ENCODE results near the gene LONRF2. TPM values are rescaled to one million over a fixed set of nuclear protein-coding genes. Genes with fewer than 3 reads are reported as not detected.

Gene LONRF2
- total RNA-seq, 1 donor = 0.54 TPM

DNA sequence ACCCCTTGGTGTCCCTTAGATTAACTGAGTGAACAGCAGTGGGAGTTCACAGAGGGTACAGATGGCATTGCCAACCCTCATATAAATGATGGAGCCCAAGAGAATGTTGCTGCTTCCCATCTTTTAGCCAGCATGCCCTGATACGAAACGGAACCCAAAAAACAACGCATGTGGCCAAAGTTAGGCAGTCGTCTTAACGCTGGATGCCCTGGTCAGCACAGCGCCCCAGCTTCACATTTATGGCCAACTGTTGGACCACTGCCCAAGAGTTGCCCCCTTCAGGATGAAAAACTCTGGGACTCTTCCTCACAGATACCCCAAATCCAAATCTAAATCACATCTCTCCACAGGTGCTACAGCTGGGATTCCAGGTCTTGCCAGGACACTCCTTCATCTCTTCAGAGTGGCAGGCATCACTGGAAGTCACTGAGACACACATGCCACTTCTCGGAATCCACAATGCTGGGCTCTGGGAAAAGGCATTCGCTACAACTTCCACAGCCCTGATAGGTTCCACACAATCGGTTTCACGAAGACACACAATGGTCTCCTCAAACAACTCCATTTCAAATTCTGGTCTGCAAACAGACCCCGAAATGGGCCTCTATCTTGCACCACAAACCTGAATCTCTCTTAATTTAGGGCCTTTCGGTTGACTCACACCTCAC is 44.6 kb downstream of the LONRF2 start:
- DNase-seq (ENCODE audit: low read depth in 2 of 3, low spot score in 2 of 3) = no peak

DNA sequence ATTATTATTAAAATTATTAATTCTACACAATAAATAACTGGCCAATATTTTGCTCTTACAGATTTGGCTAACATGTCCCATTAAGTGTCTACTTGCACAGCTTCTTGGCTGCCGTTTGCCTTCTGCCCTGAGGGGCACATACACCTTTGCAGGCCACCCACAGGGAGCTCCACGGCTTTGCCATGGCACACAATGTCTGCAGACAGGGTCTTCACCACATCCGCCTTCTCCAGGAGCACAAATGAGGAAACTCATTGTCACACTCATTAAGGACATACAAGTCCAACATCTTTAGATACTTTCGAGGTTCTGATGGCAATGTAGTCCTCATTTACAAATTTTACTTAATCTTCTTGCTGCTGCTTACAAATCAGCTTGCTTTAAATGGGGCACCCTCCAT is 45.6 kb downstream of the LONRF2 start:
- DNase-seq (ENCODE audit: low read depth in 2 of 3, low spot score in 2 of 3) = no peak

DNA sequence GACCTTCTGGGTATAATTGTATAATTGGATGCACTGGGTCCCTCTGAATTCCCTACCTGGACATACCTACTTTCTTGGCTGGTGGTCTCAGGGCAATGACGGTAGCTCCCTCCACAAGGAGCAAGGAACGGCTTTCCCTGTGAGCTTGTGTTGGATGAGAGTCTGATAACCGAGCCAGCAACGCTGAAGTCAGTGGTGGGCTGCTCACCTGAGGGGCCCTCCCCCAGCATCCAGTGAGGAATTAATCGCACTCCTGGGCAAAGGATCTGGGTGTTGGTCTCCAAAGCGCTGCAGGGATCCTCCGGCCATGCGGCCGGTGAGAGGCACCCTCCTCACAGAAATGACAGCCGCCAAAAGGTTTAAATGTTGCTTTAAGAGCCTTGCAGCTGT is 47.1 kb downstream of the LONRF2 start:
- DNase-seq (ENCODE audit: low read depth in 2 of 3, low spot score in 2 of 3) = no peak

DNA sequence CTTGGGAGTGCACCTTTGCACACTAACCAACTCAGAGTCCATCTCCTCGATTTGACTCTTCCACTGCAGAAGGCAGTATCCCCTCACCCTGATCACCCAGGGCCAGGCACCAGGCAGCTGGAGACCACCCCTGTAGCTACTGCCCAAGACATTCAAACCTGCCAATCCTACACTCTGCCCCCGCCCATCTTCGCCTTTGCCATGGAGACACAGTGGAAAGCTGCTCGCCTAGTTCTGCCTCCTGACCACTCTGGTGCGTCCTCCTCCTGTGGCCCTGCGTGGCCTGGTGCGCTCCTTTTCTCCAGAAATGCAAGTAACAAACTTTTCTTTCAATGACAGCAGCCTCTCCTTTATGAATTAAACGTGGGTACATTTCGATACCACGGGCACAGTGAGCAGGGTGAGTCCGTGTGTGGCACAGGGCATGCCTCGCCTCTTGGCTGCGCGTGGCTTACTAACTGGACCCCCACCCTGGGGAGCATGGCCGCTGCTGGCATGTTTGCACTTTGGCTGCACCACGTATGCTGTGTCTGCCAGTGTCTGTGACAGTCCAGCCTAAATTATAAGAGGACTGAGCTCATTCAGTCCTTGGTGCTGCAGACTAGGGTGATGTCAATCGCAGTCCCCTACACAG is 47.6 kb downstream of the LONRF2 start:
- DNase-seq (ENCODE audit: low read depth in 2 of 3, low spot score in 2 of 3) = no peak

DNA sequence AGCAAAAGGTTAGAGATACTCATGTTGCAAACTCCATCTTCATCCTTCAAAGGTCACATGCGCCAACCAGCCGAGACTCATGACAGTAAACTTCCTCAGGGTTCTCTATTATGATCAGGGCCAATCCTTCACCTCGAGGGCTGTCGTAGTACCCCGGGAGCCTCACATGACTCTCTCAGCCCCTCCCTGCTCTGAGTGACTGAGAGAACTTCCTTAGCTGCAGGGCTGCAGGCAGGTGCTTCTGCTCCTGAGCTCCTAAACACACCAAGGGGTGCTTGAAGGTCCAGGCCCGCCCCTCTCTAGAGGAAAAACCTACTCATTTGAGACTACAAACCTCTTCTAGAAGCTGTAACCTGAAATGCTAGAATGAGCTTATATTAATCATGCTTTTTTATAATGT is 48.2 kb downstream of the LONRF2 start:
- DNase-seq (ENCODE audit: low read depth in 2 of 3, low spot score in 2 of 3) = no peak

DNA sequence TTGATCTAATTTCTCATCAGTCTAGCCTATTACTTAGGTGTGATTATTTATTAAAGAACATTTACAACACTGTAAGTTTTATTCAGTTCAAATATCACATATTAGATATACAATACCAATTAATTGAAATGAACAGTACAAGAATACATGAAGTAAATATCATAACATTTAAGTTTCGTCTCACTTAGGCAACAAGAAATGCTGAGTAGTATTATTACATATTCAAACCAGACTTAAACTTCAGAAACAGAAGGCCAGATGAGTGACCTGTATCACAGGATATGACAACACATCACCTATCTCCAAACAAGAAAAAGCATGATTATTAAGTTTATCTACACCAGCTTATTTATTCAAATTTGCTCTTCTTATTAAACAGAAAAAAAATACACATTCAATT is 48.9 kb downstream of the LONRF2 start:
- DNase-seq (ENCODE audit: low read depth in 2 of 3, low spot score in 2 of 3) = no peak

DNA sequence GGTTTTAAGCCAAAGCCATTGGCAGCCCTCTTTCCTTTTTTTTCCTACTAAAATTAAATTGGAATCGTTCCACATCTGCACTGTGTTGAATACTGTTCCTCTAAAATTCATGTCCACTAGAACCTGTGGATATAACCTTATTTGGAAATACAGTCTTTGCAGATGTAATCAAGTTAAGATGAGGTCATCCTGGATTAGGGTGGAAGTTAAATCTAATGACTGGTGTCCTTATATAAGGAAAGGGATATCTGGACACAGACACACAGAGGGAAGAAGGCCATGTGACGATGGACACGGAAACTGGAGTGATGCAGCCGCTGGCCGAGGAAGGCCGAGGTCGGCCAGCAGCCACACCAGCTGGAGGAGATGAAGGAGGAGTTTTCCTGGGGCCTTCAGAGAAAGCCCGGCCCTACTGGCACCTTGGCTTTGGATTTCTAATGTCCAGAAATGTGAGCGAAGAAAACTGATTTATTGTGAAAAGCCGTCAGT is 49.4 kb downstream of the LONRF2 start:
- DNase-seq (ENCODE audit: low read depth in 2 of 3, low spot score in 2 of 3) = no peak

DNA sequence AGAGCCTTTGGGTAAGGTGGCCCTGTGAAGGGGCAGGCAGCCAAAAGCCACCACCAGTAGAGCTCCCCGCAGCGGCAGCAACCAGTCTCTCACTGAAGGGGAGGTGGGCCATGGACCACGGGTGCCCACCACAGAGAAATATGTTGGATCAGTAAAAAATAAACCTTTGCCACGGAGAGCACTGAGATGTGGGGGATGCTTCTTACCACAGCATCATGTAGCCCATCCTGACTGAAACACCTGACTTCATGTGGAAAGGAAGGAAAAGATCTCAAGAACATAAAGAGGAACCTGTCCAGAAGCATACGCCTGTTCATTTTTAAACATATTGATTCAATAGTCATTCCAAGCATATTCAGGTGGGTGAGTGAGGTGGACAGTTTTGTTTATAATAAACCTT is 51.1 kb downstream of the LONRF2 start:
- no peak for DNase-seq (ENCODE audit: low read depth in 2 of 3, low spot score in 2 of 3)

DNA sequence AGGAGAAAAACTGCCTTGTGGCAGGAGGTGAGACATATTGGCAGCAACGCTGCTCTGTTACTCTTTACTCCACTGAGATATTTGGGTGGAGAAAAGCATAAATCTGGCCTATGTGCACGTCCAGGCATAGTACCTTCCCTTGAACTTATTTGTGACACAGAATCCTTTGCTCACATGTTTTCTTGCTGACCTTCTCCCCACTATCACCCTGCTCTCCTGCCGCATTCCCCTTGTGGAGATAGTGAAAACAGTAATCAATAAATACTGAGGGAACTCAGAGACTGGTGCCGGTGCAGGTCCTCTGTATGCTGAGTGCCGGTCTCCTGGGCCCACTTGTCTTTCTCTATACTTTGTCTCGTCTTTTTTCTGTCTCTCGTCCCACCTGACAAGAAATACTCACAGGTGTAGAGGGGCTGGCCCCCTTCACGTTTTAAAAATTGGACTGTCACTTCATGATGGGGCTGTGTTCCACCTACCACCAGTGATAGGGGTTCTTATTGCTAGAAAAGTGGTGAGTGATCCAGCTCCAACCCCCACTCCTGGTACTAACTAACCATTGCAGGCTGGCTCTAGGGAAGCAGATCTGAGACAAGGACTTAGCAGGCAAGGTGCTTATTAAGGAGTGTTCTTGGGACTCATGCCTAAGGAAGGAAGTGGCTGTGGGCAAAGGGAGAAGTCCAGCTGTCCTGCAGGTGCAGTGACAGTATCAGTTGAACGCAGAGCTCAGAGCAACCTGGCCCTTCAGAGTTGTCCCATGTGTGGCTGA is 51.7 kb downstream of the LONRF2 start:
- DNase-seq (ENCODE audit: low read depth in 2 of 3, low spot score in 2 of 3) = no peak

DNA sequence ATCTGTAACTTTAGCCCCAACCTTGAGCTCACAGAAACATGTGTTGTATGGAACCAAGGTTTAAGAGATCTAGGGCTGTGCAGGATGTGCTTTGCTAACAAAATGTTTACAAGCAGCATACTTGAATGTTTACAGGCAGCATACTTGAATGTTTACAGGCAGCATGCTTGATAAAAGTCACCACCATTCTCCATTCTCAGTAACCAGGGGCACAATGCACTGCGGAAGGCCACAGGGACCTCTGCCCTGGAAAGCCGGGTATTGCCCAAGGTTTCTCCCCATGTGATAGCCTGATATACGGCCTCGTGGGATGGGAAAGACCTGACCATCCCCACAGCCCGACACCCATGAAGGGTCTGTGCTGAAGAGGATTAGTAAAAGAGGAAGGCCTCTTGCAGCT is 52.4 kb downstream of the LONRF2 start:
- no peak for DNase-seq (ENCODE audit: low read depth in 2 of 3, low spot score in 2 of 3)

DNA sequence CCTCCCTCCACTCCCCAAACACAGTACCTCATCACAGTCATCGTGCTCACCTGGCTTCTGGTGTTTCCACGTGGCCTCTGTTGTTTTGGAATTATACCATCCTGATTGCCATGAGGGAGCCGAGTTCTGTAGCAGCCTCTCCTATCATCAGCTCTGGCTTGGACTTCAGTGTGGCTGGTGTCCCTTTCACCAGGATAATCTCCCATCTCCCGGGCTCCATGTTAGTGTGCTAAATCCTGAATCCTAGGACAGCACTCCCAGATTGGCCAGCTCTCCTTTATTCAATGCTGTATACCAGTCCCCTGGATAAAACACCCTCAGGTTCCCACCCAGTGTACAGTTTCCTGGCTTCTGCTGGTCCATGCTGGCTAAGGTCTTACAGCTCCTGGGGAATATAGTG is 53.3 kb downstream of the LONRF2 start:
- no peak for DNase-seq (ENCODE audit: low read depth in 2 of 3, low spot score in 2 of 3)

DNA sequence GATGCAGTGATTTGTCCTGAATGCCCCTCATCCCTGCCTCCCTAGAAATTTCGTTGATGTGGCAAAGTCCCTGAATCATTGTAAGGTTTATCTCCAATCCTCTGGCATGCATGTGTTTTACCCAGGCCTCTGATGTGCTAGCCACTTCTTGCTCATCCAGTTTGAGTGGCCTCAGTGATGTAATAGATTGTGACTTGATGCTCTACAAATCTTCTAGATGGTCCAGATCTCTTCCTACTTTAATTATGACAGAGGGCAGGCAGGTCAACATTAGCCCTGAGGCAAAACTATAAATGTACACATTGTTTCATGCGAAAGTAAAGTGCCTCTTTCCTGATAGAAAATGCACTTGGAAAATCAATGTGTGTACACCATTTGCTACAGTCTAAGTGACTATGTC is 54.5 kb downstream of the LONRF2 start:
- no peak for DNase-seq (ENCODE audit: low read depth in 2 of 3, low spot score in 2 of 3)

DNA sequence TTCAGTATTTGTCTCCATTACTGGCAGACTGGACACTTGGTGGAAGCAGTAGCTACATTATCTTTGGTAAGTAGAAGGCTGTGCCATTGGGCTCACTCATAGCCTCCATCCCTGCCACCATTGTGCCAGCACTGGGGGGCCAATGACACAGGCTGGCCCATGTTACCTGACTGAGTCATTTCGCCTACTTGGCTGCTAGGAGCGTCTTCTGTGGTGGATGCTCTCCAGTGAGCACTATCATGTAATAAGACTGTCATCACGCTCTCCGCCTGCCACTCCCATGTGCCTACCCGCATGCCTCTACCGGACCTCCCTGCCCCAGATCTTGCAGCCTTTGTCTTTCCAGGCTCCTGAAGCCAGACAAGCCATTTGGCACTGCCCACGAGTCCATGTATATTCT is 56.2 kb downstream of the LONRF2 start:
- no peak for DNase-seq (ENCODE audit: low read depth in 2 of 3, low spot score in 2 of 3)

DNA sequence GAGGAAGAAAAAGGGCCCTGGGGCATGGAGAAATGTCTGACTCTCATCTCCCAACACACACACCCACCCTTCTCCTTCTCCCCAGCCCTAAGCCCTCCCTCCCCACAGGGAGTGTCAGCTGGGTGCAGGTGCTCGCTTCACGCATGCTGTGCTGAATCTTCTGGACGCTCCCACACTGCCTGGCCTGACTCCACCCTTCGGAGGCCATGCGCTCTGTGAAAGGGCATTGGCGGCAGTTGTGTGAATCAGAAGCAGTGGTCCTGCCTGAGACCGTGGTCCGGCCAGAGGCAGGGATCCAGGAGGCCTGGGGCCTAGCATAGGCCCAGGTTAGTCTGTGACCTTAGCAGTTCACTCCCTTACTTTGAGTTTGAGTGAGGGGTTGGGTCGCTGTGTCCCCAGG is 57.1 kb downstream of the LONRF2 start:
- no peak for DNase-seq (ENCODE audit: low read depth in 2 of 3, low spot score in 2 of 3)

DNA sequence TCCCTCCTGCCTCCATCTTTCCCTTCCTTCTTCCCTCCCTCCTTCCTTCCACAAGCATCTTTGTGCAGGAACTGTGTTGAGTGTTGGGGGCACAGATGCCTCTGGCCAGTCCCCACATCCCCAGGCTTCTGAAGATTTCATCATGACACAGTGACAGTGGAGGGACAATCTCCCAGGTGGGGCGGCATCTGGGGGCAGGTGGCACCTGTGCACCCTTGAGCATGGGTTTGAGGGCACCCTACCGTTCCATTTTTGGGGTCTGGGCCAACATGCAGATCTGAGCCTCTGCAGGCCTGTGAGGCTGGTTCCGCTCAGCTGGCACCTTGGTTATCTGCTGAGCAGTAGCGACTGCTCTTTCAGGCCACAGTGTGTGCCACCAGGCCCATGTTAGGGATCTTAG is 57.6 kb downstream of the LONRF2 start:
- no peak for DNase-seq (ENCODE audit: low read depth in 2 of 3, low spot score in 2 of 3)

DNA sequence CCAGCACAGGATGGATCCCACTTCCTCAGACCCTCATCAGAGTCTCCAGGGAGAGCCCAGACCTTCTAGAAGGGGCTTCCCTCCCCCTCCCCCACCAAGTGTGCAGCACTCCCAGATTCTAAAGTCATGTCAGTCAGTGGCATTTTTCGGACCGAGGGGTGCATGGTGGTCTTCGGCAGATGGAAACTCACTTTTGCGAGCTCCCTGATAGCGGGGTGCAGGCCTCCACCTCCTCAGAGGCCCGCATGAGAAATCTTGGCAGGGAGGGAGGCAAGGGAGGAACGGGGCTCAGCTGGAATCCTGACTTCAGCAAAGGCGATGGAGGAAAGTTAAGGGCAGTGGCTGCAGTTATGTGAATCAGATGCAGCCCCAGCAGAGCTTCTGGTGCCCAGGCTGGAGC is 58.2 kb downstream of the LONRF2 start:
- no peak for DNase-seq (ENCODE audit: low read depth in 2 of 3, low spot score in 2 of 3)

DNA sequence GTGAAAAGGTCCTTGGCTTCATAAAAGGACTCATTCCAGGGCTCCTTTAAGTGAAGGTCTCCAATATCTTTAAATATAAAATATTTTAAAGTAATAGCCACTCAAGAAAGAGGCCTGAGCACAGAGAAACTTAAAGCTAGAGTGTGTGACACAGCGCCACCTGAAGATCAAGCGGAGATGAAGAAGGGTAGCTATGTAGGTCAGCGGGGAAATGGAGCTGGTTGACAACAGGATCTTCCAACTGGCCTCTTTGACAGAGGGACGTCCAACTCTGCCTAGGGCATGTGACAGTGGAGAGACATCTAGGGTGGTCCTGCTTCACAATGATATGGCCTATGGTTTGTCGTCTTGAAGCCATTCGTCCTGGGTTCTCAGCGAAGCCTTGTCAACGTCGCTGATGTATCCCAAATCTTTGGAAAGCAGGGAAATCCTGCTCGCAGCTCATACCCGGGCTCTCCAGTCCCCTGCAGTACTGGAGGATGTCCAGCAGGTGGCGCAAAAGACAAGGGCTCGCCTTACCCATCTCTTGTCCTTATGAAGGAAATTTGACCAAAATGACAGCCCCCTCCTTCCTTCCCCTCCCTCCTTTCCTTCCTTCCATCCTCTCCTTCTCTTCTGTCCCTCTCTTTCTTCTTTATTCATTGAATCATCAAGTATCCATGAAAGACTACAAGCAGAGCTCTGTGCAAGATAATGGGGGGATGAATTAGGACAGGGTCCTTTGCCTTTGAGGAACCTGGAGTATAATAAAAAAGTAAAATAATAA is 59.6 kb downstream of the LONRF2 start:
- DNase-seq (ENCODE audit: low read depth in 2 of 3, low spot score in 2 of 3) = peak; percentile 10 to 66 (median 40)

DNA sequence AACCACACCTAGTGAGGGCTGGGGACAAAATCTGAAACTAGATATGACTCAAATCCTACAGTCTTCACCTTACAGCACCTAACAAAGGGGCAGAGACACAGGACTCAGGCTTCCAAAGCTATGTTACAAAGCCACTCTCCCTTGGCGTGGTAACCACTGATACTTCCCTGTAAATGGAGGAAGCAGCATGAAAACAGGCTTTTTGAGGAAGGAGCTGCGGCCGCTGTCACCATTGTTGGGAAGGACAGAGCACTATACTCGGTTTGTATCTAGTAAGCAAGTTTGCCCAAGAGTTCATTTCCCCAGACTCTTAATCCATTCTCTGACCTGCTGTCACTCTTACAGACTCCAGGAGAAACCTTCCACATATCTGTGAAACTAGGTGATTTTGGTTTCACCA is 60.3 kb downstream of the LONRF2 start:
- DNase-seq (ENCODE audit: low read depth in 2 of 3, low spot score in 2 of 3) = no peak

DNA sequence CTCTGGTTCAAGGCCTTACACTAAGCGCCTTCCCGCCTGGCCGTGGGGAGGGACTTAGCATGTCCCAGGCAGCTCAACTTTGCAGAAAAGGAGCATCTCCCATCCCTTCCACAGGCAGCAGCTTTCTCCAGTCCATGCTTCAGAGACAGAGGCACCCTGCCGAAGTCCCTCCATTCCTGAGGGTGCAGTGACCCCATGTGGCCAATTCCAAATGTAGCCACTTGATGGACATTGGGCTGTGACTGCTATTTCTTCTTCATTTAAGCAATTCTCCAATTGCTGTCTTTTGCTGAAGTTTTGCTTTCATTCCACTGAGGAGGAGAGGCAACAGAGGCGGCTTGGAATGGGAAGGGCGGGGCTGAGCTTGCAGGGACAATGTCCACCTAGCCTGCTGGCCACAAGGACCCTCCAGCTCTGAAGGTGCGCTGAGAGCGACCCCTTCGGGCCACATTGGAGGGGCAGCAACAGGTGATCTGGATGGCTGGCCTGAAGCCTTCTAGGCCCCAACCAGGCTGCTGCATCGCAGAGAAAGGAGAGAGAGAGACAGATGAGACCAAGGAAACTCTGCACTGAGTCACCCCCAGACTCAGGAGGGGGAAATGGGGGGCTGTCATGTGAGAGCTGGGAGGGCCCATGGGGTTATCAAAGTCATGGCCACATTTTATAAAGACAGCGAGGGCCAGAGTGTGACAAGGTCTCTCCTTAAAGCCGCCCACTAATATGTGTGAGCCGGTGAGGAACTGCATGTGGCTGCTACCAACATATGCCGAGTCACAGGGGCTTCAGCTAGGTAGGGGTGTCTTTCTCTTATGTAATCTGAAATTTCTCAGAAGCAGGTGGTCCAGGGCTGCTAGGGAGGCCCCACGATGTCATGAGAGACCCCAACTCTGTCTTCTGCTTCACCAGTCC is 61.3 kb downstream of the LONRF2 start:
- peak in 2 of 3 donors; percentile 45 to 68 for DNase-seq (ENCODE audit: low read depth in 2 of 3, low spot score in 2 of 3)

DNA sequence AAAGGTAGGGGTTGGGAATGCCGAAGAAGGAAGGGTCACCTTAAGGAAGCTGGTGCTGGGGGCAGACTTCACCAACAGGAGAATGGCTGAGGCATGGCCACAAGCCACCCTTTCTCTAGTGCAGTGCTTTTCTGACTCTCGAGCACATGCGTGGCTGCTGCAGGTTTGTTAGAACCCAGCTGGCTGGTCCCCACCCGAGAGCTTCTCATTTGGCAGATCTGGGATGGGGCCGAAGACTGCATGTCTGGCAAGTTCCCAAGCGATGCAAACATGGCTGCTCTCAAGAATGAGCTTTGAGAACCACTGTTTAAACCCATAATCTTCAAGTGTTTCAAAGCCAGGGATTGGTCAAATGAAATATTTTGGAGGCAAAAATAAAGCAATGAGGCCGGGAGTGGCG is 63.2 kb downstream of the LONRF2 start:
- no peak for DNase-seq (ENCODE audit: low read depth in 2 of 3, low spot score in 2 of 3)
